A673 (cell line): ENCODE measurements around the gene ORM1. TPM values are rescaled to one million over a fixed set of nuclear protein-coding genes. Genes with fewer than 3 reads are reported as not detected.

ENCODE experiments used
- BruUV-seq: library from RNA; stranded (reverse); fragments of 400-500 nt; replicated peaks from 2 replicates; lab custom pipeline; 2021; lab: Mats Ljungman, UMichigan
- CTCF ChIA-PET: fragments of 300-600 bp; sonication (Branson Sonifier 250); formaldehyde crosslinking; loops from one replicate; lab custom pipeline; 2022; ENCODE audit warnings: antibody characterized with exemption; lab: Charles Lee
- POLR2A ChIA-PET: fragments of 300-600 bp; sonication (Branson Sonifier 250); formaldehyde crosslinking; loops from one replicate; lab custom pipeline; 2022; ENCODE audit warnings: antibody characterized with exemption; ENCODE audit not compliant: low non-redundant PET; lab: Charles Lee
- DNase-seq: peaks from one replicate; pipeline ENCODE4 v3.0.0-alpha.2; 2015; ENCODE audit warnings: low spot score
- H3K27ac ChIP-seq: fragments of 200-600 bp; sonication (generic); 2 replicates; pipeline ENCODE4 v1.5.1; 2016; ENCODE audit warnings: mixed run types, low read depth, mild to moderate bottlenecking, mixed read lengths, antibody characterized with exemption, low read length; ENCODE audit not compliant: poor library complexity, severe bottlenecking
- H3K27me3 ChIP-seq: fragments of 200-600 bp; sonication (generic); replicated peaks from 2 replicates; pipeline ENCODE4 v1.6.1; 2017; ENCODE audit warnings: mixed run types, low read depth, mild to moderate bottlenecking, mixed read lengths, antibody characterized with exemption, low read length; ENCODE audit not compliant: insufficient read depth, poor library complexity
- H3K36me3 ChIP-seq: fragments of 200-600 bp; sonication (generic); 2 replicates; pipeline ENCODE4 v1.6.1; 2016; ENCODE audit warnings: mixed run types, mild to moderate bottlenecking, mixed read lengths, antibody characterized with exemption, low read length; ENCODE audit not compliant: insufficient read depth, poor library complexity, severe bottlenecking
- H3K4me1 ChIP-seq: fragments of 200-600 bp; sonication (generic); 2 replicates; pipeline ENCODE4 v1.6.1; 2017; ENCODE audit warnings: mixed run types, mild to moderate bottlenecking, mixed read lengths, antibody characterized with exemption, low read length; ENCODE audit not compliant: insufficient read depth, poor library complexity, severe bottlenecking
- H3K4me3 ChIP-seq: fragments of 200-600 bp; sonication (generic); 2 replicates; pipeline ENCODE4 v1.5.1; 2016; ENCODE audit warnings: low read depth, mixed run types, mild to moderate bottlenecking, mixed read lengths, low read length; ENCODE audit not compliant: poor library complexity, severe bottlenecking
- H3K9me3 ChIP-seq: fragments of 200-600 bp; sonication (generic); 2 replicates; pipeline ENCODE4 v1.6.1; 2016; ENCODE audit warnings: mixed run types, low read depth, mild to moderate bottlenecking, mixed read lengths, antibody characterized with exemption, low read length; ENCODE audit not compliant: poor library complexity, severe bottlenecking
- CTCF ChIP-seq: fragments of 300-800, 200-600 bp; sonication (generic); conservative IDR thresholded peaks from 2 replicates; pipeline ENCODE4 v1.5.1; 2017; ENCODE audit warnings: low read depth, mild to moderate bottlenecking, antibody characterized with exemption, low read length, moderate library complexity, mixed read lengths
- EZH2 ChIP-seq: fragments of 200-600 bp; sonication (generic); IDR thresholded peaks from 2 replicates; pipeline ENCODE4 v1.6.1; 2017; ENCODE audit warnings: borderline replicate concordance, low read depth, mild to moderate bottlenecking, mixed read lengths, antibody characterized with exemption, low read length; ENCODE audit not compliant: poor library complexity, severe bottlenecking
- intact Hi-C: fragments of 100-400 bp; cut with micrococcal nuclease; formaldehyde crosslinking; loops from one replicate; pipeline ENCODE4 v1.10.0; 2022; ENCODE audit not compliant: unreplicated experiment
- total RNA-seq: library from RNA; stranded (reverse); gene quantifications from 2 replicates; pipeline ENCODE4 v1.2.3, GENCODE V29; 2021

ORM1 gene
- total RNA-seq, 1 experiment from 2014 or later, result not detected

GRCh38 chr9:114334490-114334889 lies 11.6 kb downstream of the ORM1 start:
- BruUV-seq, result no TSS peak
- H3K4me3 ChIP-seq, result no peak overlapping the region
- H3K27ac ChIP-seq, result no peak overlapping the region
- no peaks in the 10 kb centered on the region for H3K9me3 ChIP-seq
- no peaks in the 10 kb centered on the region for H3K4me1 ChIP-seq
- H3K36me3 ChIP-seq, result peaks cover 7% of the 10 kb centered on the region
- intact Hi-C loops, result no loop called here
- TF ChIP-seq CTCF, result no peak
- TF ChIP-seq EZH2, result no peak
- ChIA-PET POLR2A (no interaction called here), CTCF (no interaction called here)
- no peak for DNase-seq
- no peaks in the 10 kb centered on the region for H3K27me3 ChIP-seq

GRCh38 chr9:114335745-114336144 lies 12.8 kb downstream of the ORM1 start:
- Histone ChIP-seq H3K9me3 (no peaks in the 10 kb centered on the region), H3K4me3 (no peak overlapping the region), H3K27me3 (no peaks in the 10 kb centered on the region), H3K4me1 (no peaks in the 10 kb centered on the region), H3K27ac (no peak overlapping the region), H3K36me3 (peaks cover 12% of the 10 kb centered on the region)
- ChIA-PET CTCF (no interaction called here), POLR2A (no interaction called here)
- no peak for TF ChIP-seq EZH2
- TF ChIP-seq CTCF, result no peak
- no TSS peak for BruUV-seq
- intact Hi-C loops, result no loop called here
- DNase-seq, result no peak

- BruUV-seq, result no TSS peak
- no peak overlapping the region for H3K27ac ChIP-seq
- H3K27me3 ChIP-seq, result no peaks in the 10 kb centered on the region
- peaks cover 14% of the 10 kb centered on the region for H3K36me3 ChIP-seq
- POLR2A ChIA-PET, result no interaction called here
- H3K4me1 ChIP-seq, result no peaks in the 10 kb centered on the region
- no peak for DNase-seq
- H3K9me3 ChIP-seq, result no peaks in the 10 kb centered on the region
- H3K4me3 ChIP-seq, result no peak overlapping the region
- TF ChIP-seq EZH2 (no peak), CTCF (no peak)
- CTCF ChIA-PET, result no interaction called here
- intact Hi-C loops, result no loop called here
Measured at GRCh38 chr9:114336157-114336556, 13.3 kb downstream of the ORM1 start.
